Head of caudate nucleus (tissue), 42 donors: ENCODE measurements around the gene CUEDC2.
A peak's percentile ranks its signal among the peaks of the same experiment; 100 is the strongest.

ENCODE experiments used
- DNase-seq, 42 donors: peaks; one replicate each; pipeline versions ENCODE4 v3.0.0 to v3.0.0-alpha.2; 2020 to 2021; ENCODE audit warnings: mixed read lengths in 7 of 42
- intact Hi-C: fragments of 100-400 bp; cut with DNase I; formaldehyde crosslinking; loops from one replicate; pipeline ENCODE4 v1.15.0; 2022

Gene CUEDC2

GRCh38 chr10:102403115-102403514 lies 29.3 kb downstream of the CUEDC2 start:
- no peak for DNase-seq
- intact Hi-C loops, result no loop called here

- no peak for DNase-seq
- intact Hi-C loops, result no loop called here
Observed at GRCh38 chr10:102402512-102402896, 29.9 kb downstream of the CUEDC2 start.

- DNase-seq, result no peak
- intact Hi-C loops, result no loop called here
Observed at GRCh38 chr10:102401735-102402511, 30.5 kb downstream of the CUEDC2 start.

GRCh38 chr10:102401342-102401654 lies 31.1 kb downstream of the CUEDC2 start:
- intact Hi-C loops, result no loop called here
- DNase-seq, result no peak

GRCh38 chr10:102400598-102401341 lies 31.6 kb downstream of the CUEDC2 start:
- intact Hi-C loops, result no loop called here
- no peak for DNase-seq

- intact Hi-C loops, result no loop called here
- DNase-seq, result peak in 15 of 42 donors; percentile 14 to 63 (median 39)
Observed at GRCh38 chr10:102400076-102400475, 32.3 kb downstream of the CUEDC2 start.

GRCh38 chr10:102399217-102400021 lies 33.0 kb downstream of the CUEDC2 start:
- intact Hi-C loops, result no loop called here
- DNase-seq, result peak; percentile 80 to 95 (median 91)

- DNase-seq, result no peak
- intact Hi-C loops, result no loop called here
Observed at GRCh38 chr10:102398172-102399020, 34.0 kb downstream of the CUEDC2 start.

GRCh38 chr10:102397222-102398171 lies 34.9 kb downstream of the CUEDC2 start:
- intact Hi-C loops, result no loop called here
- no peak for DNase-seq

- no peak for DNase-seq
- intact Hi-C loops, result no loop called here
Observed at GRCh38 chr10:102396730-102397151, 35.6 kb downstream of the CUEDC2 start.

- intact Hi-C loops, result no loop called here
- no peak for DNase-seq
Observed at GRCh38 chr10:102396317-102396650, 36.1 kb downstream of the CUEDC2 start.

GRCh38 chr10:102395400-102396316 lies 36.7 kb downstream of the CUEDC2 start, which contains the start of gene NFKB2:
Gene NFKB2 (plus strand): TSS chr10:102395705. CDS start chr10:102395960, 255 bp downstream.
- peak; percentile 66 to 93 (median 86) for DNase-seq
- intact Hi-C loops, result no loop called here

GRCh38 chr10:102394801-102395399 lies 37.5 kb downstream of the CUEDC2 start:
- peak in 16 of 42 donors; percentile 10 to 64 (median 42) for DNase-seq
- intact Hi-C loops, result no loop called here

GRCh38 chr10:102394079-102394800 lies 38.1 kb downstream of the CUEDC2 start:
- peak; percentile 73 to 94 (median 88) for DNase-seq
- intact Hi-C loops, result no loop called here

GRCh38 chr10:102393411-102394078 lies 38.8 kb downstream of the CUEDC2 start:
- peak in 1 of 42 donors; percentile 88 for DNase-seq
- intact Hi-C loops, result no loop called here
